Measurements from ENCODE around the gene GATA5.

GATA5 gene

GRCh38 chr20:62472138-62472940, 3.5 kb downstream of the GATA5 start:
- no peak for DNase-seq

- no peak for DNase-seq
Measured at GRCh38 chr20:62470459-62470858, 5.3 kb downstream of the GATA5 start.

GRCh38 chr20:62470001-62470400, 5.8 kb downstream of the GATA5 start:
- DNase-seq: no peak

- no peak for DNase-seq
Measured at GRCh38 chr20:62469352-62469751, 6.4 kb downstream of the GATA5 start.

- DNase-seq: no peak
Measured at GRCh38 chr20:62466806-62467537, 8.8 kb downstream of the GATA5 start.

- DNase-seq: no peak
Measured at GRCh38 chr20:62466072-62466760, 9.6 kb downstream of the GATA5 start.

- no peak for DNase-seq
Measured at GRCh38 chr20:62464990-62465389, 10.8 kb downstream of the GATA5 start.

- no peak for DNase-seq
Measured at GRCh38 chr20:62464425-62464770, 11.4 kb downstream of the GATA5 start.

GRCh38 chr20:62463651-62464424, 12.0 kb downstream of the GATA5 start:
- DNase-seq: no peak

GRCh38 chr20:62462976-62463592, 12.7 kb downstream of the GATA5 start:
- DNase-seq: no peak

GRCh38 chr20:62461834-62462233, 14.0 kb downstream of the GATA5 start:
- DNase-seq: no peak

GRCh38 chr20:62461157-62461556, 14.6 kb downstream of the GATA5 start:
- no peak for DNase-seq

- no peak for DNase-seq
Measured at GRCh38 chr20:62460678-62461077, 15.1 kb downstream of the GATA5 start.

- no peak for DNase-seq
Measured at GRCh38 chr20:62459488-62459887, 16.3 kb downstream of the GATA5 start.

- DNase-seq: no peak
Measured at GRCh38 chr20:62458275-62459251, 17.2 kb downstream of the GATA5 start.

GRCh38 chr20:62457831-62458230, 18.0 kb downstream of the GATA5 start:
- no peak for DNase-seq

- DNase-seq: no peak
Measured at GRCh38 chr20:62457098-62457497, 18.7 kb downstream of the GATA5 start.

GRCh38 chr20:62455929-62456328, 19.9 kb downstream of the GATA5 start:
- no peak for DNase-seq

- no peak for DNase-seq
Measured at GRCh38 chr20:62454904-62455636, 20.7 kb downstream of the GATA5 start.

- no peak for DNase-seq
Measured at GRCh38 chr20:62453186-62453808, 22.5 kb downstream of the GATA5 start.
